Lower leg skin (tissue), 4 donors: ENCODE measurements around the gene ZNF398. TPM values are rescaled to one million over a fixed set of nuclear protein-coding genes. Genes with fewer than 3 reads are reported as not detected.

Experiments used
- DNase-seq, 2 donors: peaks; one replicate each; pipeline ENCODE4 v3.0.0-alpha.2; 2019; ENCODE audit warnings: low spot score in 2 of 2
- H3K4me3 ChIP-seq: fragments of 200-600 bp; sonication (generic); 2 replicates; pipeline ENCODE4 v1.5.1; 2017; ENCODE audit warnings: mild to moderate bottlenecking, low read depth; ENCODE audit not compliant: poor library complexity, severe bottlenecking
- CTCF ChIP-seq, 3 donors: fragments of 450-650 bp; IDR thresholded peaks; one replicate each; pipeline ENCODE4 v1.5.1; 2016; ENCODE audit warnings: antibody characterized with exemption in 3 of 3, mild to moderate bottlenecking in 3 of 3, moderate library complexity in 2 of 3
- POLR2A ChIP-seq, 2 donors: fragments of 450-650 bp; IDR thresholded peaks; one replicate each; pipeline ENCODE4 v1.6.1; 2016 to 2017; ENCODE audit warnings: antibody characterized with exemption in 2 of 2, mild to moderate bottlenecking in 1 of 2, moderate library complexity in 1 of 2
- WGBS, 2 donors: methylation state at CpG; one replicate each; pipeline ENCODE4 v1.1.5; 2018; 5-methylcytosine and 5-hydroxymethylcytosine counted together
- intact Hi-C: fragments of 100-400 bp; cut with DNase I; formaldehyde crosslinking; loops from one replicate; pipeline ENCODE4 v1.15.0; 2023; ENCODE audit warnings: low total_unique reads
- total RNA-seq, 4 donors: library from RNA; depleted of rRNA; stranded (reverse); fragments of >200 nt; gene quantifications; one replicate each; pipeline ENCODE4 v1.1.0, GENCODE V29; 2016

The ZNF398 gene
- total RNA-seq, 4 donors from 2014 or later = 20.9 to 47.8 (median 30.4) TPM

DNA sequence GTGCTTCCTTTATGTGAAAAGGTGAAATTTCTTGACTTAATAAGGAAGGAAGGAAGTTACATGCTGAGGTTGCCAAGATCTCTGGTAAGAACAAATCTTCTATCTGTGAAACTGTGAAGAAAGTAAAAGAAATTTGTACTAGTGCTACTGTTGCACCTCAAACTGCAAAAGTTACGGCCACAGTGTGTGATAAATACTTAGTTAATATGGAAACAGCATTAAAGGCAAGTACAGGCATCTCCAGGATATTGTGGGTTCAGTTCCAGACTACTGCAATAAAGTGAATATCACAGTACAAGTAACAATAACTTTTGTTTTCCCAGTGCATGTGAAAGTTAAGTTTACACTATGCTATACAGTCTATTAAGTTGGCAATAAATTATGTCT is 25.3 kb downstream of the ZNF398 start:
- H3K4me3 ChIP-seq = no peak overlapping the region
- DNase-seq = no peak
- intact Hi-C loops = no loop called here
- WGBS, 2 donors = 81 to 90% methylated on average over 1 of the region's 1 CpG
- no peak for TF ChIP-seq POLR2A (IDR thresholded peaks at IDR 0.05)
- TF ChIP-seq CTCF (IDR thresholded peaks at IDR 0.05) = no peak

GRCh38 chr7:149175150-149175549 is 27.9 kb downstream of the ZNF398 start:
- no peak for DNase-seq
- H3K4me3 ChIP-seq = no peak overlapping the region
- WGBS, 2 donors = 96 to 97% methylated on average over 2 of the region's 2 CpGs
- TF ChIP-seq POLR2A (IDR thresholded peaks at IDR 0.05) (no peak), CTCF (IDR thresholded peaks at IDR 0.05) (no peak)
- intact Hi-C loops = no loop called here

DNA sequence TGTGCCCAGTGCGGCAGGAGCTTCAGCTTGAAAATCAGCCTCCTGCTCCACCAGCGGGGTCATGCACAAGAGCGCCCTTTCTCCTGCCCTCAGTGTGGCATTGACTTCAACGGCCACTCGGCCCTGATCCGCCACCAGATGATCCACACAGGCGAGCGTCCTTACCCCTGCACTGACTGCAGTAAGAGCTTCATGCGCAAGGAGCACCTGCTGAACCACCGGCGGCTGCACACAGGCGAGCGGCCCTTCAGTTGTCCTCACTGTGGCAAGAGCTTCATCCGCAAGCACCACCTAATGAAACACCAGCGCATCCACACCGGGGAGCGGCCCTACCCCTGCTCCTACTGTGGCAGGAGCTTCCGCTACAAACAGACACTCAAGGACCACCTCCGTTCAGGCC is 32.0 kb downstream of the ZNF398 start:
- TF ChIP-seq CTCF (IDR thresholded peaks at IDR 0.05) (no peak), POLR2A (IDR thresholded peaks at IDR 0.05) (no peak)

DNA sequence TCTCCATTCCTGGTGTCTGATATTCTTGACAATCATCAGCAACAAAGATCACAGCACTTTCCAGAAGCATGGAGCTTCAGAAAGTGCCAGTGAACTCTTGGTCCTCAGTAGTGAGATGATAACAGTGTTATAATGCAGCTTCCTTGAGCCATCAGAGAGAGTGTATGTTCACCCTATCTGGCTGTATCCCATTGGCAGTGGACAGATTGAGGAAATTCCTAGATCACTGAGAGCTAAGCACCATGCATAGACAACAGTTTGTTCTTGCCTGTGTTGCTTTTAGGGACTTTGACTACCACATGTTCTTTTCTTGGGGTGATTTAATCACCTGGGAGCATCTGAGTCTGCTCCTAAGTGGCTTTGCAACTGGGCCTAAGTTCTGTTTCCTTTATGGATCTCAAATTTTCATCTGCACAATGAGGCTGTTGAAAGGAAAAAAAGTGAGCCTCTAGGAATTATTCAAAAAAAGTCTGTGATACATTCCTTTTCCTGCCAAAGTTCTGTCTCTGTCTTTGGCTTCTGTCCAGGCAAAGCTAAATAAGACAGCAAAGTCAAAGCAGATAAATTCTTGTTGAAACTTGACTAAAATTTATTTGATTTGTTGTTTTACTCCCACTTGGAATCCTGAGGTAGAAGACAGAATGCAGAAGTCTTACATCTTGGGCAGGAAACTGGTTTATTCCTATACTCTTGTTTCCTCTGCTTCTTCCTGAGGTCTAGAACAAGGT is 33.6 kb downstream of the ZNF398 start:
- H3K4me3 ChIP-seq = no peak overlapping the region
- intact Hi-C loops = no loop called here
- DNase-seq = no peak
- no peak for TF ChIP-seq CTCF (IDR thresholded peaks at IDR 0.05)
- no peak for TF ChIP-seq POLR2A (IDR thresholded peaks at IDR 0.05)

More for the DNA sequence above, 32.0 kb downstream of the ZNF398 start:
- H3K4me3 ChIP-seq = no peak overlapping the region
- DNase-seq = no peak
- WGBS, 2 donors = 95 to 96% methylated on average over 19 of the region's 19 CpGs
- intact Hi-C loops = no loop called here

DNA sequence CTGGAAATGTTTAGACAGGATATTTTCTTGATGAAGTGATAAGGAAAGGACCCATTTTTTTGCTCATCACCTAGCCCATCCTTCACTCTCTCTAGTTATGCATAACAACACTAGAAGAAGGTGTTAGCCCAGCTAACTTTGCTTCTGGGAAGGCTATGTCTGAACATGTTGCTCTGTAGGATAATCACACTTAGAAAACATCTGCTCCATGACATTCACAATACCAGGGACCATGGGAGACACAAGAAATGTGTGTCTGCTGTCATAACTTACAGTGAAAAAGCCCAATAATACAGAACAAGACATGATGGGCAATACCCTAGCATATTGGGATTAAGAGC is 34.2 kb downstream of the ZNF398 start:
- DNase-seq = no peak
- TF ChIP-seq CTCF (IDR thresholded peaks at IDR 0.05) (no peak), POLR2A (IDR thresholded peaks at IDR 0.05) (no peak)
- H3K4me3 ChIP-seq = no peak overlapping the region
- intact Hi-C loops = no loop called here

DNA sequence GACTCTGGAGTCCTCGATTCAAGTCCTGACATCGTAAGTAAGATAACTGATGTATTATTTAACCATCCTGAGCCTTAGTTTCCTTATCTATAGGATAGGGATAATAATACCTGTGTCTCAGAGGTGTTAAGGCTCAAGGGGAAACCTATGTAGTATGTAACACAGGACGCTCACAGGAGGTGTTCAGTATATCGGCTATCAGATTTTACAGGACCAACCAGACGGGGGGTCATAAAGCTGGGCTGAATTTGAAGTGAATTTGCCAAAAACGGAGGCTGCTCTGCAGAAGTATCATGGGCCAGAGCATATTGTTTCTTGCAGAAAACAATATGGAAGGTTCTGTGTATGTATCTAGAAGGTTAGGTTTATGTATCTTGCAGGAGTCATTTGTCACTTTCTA is 37.0 kb downstream of the ZNF398 start:
- peak in 1 of 2 donors; percentile 29 for DNase-seq
- no peak for TF ChIP-seq CTCF (IDR thresholded peaks at IDR 0.05)
- no peak for TF ChIP-seq POLR2A (IDR thresholded peaks at IDR 0.05)
- WGBS, 2 donors = 91% methylated on average over 6 of the region's 6 CpGs
- H3K4me3 ChIP-seq = no peak overlapping the region
- intact Hi-C loops = no loop called here
